Mesothelial cell of epicardium (in vitro differentiated cells): ENCODE results near the gene HS3ST5. TPM values are rescaled to one million over a fixed set of nuclear protein-coding genes. Genes with fewer than 3 reads are reported as not detected.

Source experiments
- DNase-seq, 2 experiments: peaks; one replicate each; pipeline ENCODE4 v3.0.0; 2021; ENCODE audit warnings: low spot score in 2 of 2; ENCODE audit not compliant: unreplicated experiment in 2 of 2
- H3K27ac Mint-ChIP-seq: 2 replicates; pipeline ENCODE4 v1.8.0; 2021; ENCODE audit warnings: mixed read lengths
- H3K27me3 Mint-ChIP-seq: 2 replicates; pipeline ENCODE4 v1.8.0; 2021; ENCODE audit warnings: low read depth, mixed read lengths
- H3K36me3 Mint-ChIP-seq: 2 replicates; pipeline ENCODE4 v1.8.0; 2021; ENCODE audit warnings: mixed read lengths
- H3K4me1 Mint-ChIP-seq: 2 replicates; pipeline ENCODE4 v1.8.0; 2021; ENCODE audit warnings: mixed read lengths
- H3K4me3 Mint-ChIP-seq: 2 replicates; pipeline ENCODE4 v1.8.0; 2021; ENCODE audit warnings: mild to moderate bottlenecking, moderate library complexity, mixed read lengths
- H3K9me3 Mint-ChIP-seq: 2 replicates; pipeline ENCODE4 v1.8.0; 2021; ENCODE audit warnings: mixed read lengths
- CTCF ChIP-seq: fragments of 200-600 bp; sonication (generic); IDR thresholded peaks from one replicate; pipeline ENCODE4 v1.5.0; 2021; ENCODE audit warnings: antibody characterized with exemption; ENCODE audit not compliant: unreplicated experiment
- total RNA-seq: library from RNA; stranded (reverse); gene quantifications from 3 replicates; pipeline ENCODE4 v1.2.1, GENCODE V29; 2021

HS3ST5 gene
- total RNA-seq, 1 donor from 2014 or later: 0.49 TPM

- TF ChIP-seq CTCF: no peak
- peaks cover 8% of the 10 kb centered on the region for H3K9me3 Mint-ChIP-seq
- H3K27ac Mint-ChIP-seq: no peak overlapping the region
- DNase-seq: no peak
- H3K4me1 Mint-ChIP-seq: no peaks in the 10 kb centered on the region
- peaks cover 2% of the 10 kb centered on the region for H3K36me3 Mint-ChIP-seq
- no peaks in the 10 kb centered on the region for H3K27me3 Mint-ChIP-seq
- H3K4me3 Mint-ChIP-seq: no peak overlapping the region
Observed at GRCh38 chr6:114210467-114210866, 132.4 kb downstream of the HS3ST5 start.

GRCh38 chr6:114203460-114203859 lies 139.4 kb downstream of the HS3ST5 start:
- Mint-ChIP-seq H3K4me3 (no peak overlapping the region), H3K36me3 (peaks cover 2% of the 10 kb centered on the region), H3K27ac (no peak overlapping the region), H3K27me3 (no peaks in the 10 kb centered on the region), H3K9me3 (peaks cover 17% of the 10 kb centered on the region), H3K4me1 (no peaks in the 10 kb centered on the region)
- no peak for DNase-seq
- no peak for TF ChIP-seq CTCF

- TF ChIP-seq CTCF: no peak
- H3K4me1 Mint-ChIP-seq: no peaks in the 10 kb centered on the region
- peaks cover 17% of the 10 kb centered on the region for H3K9me3 Mint-ChIP-seq
- no peak for DNase-seq
- no peak overlapping the region for H3K27ac Mint-ChIP-seq
- H3K4me3 Mint-ChIP-seq: no peak overlapping the region
- no peaks in the 10 kb centered on the region for H3K27me3 Mint-ChIP-seq
- peaks cover 2% of the 10 kb centered on the region for H3K36me3 Mint-ChIP-seq
Observed at GRCh38 chr6:114202389-114202788, 140.4 kb downstream of the HS3ST5 start.

- H3K9me3 Mint-ChIP-seq: peaks cover 14% of the 10 kb centered on the region
- no peak overlapping the region for H3K27ac Mint-ChIP-seq
- H3K36me3 Mint-ChIP-seq: peaks cover under 1% of the 10 kb centered on the region
- no peaks in the 10 kb centered on the region for H3K27me3 Mint-ChIP-seq
- no peak for TF ChIP-seq CTCF
- H3K4me3 Mint-ChIP-seq: no peak overlapping the region
- no peaks in the 10 kb centered on the region for H3K4me1 Mint-ChIP-seq
- DNase-seq: no peak
Observed at GRCh38 chr6:114200891-114201290, 141.9 kb downstream of the HS3ST5 start.

- DNase-seq: no peak
- Mint-ChIP-seq H3K9me3 (no peaks in the 10 kb centered on the region), H3K36me3 (no peaks in the 10 kb centered on the region), H3K27ac (no peak overlapping the region), H3K4me3 (no peak overlapping the region), H3K4me1 (peaks cover 9% of the 10 kb centered on the region), H3K27me3 (no peaks in the 10 kb centered on the region)
- TF ChIP-seq CTCF: no peak
Observed at GRCh38 chr6:114195631-114196403, 147.0 kb downstream of the HS3ST5 start.
